Measurements from ENCODE around the gene WWOX. TPM values are rescaled to one million over a fixed set of nuclear protein-coding genes. Genes with fewer than 3 reads are reported as not detected.

The WWOX gene
- total and polyA plus RNA-seq, 2 experiments from 2014 or later = 22.1 to 123 TPM

GRCh38 chr16:79206889-79207288 is 1107.4 kb downstream of the WWOX start:
- Histone ChIP-seq H3K9me3 (ENCODE audit: low read depth) (no peaks in the 10 kb centered on the region), H3K4me1 (ENCODE audit: low read depth) (no peaks in the 10 kb centered on the region), H3K36me3 (no peaks in the 10 kb centered on the region), H3K27me3 (no peaks in the 10 kb centered on the region), H3K27ac (no peak overlapping the region), H3K4me3 (no peak overlapping the region)
- no peak for DNase-seq (ENCODE audit: low read depth in 1 of 2, low spot score in 1 of 2)
- no peak for TF ChIP-seq CTCF (IDR thresholded peaks at IDR 0.05; ENCODE audit: low read depth, low read length)

DNA sequence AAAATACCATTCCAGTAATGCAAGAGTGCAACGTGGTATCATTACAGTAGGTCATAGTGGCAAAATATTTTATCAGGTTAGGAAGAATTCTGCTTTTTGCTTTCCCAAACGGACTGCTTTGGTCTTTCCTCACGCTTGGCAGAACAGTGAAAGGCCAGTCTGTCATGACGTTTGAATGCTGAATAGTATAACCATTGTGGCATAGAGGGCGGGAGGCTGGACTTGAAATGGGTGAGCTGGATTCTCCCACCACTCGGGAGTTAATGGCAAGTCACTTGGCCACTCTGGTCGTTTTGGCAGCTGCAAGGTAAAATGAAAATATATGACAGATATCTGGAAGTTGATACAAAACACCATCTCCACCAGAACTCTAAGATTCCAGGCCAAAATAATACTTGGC is 1109.9 kb downstream of the WWOX start:
- Histone ChIP-seq H3K4me1 (ENCODE audit: low read depth) (no peaks in the 10 kb centered on the region), H3K36me3 (no peaks in the 10 kb centered on the region), H3K4me3 (no peak overlapping the region), H3K27ac (no peak overlapping the region), H3K9me3 (ENCODE audit: low read depth) (no peaks in the 10 kb centered on the region), H3K27me3 (no peaks in the 10 kb centered on the region)
- no peak for TF ChIP-seq CTCF (IDR thresholded peaks at IDR 0.05; ENCODE audit: low read depth, low read length)
- DNase-seq (ENCODE audit: low read depth in 1 of 2, low spot score in 1 of 2) = no peak

- Histone ChIP-seq H3K27ac (no peak overlapping the region), H3K4me3 (no peak overlapping the region), H3K4me1 (ENCODE audit: low read depth) (no peaks in the 10 kb centered on the region), H3K9me3 (ENCODE audit: low read depth) (no peaks in the 10 kb centered on the region), H3K27me3 (no peaks in the 10 kb centered on the region), H3K36me3 (no peaks in the 10 kb centered on the region)
- DNase-seq (ENCODE audit: low read depth in 1 of 2, low spot score in 1 of 2) = no peak
- no peak for TF ChIP-seq CTCF (IDR thresholded peaks at IDR 0.05; ENCODE audit: low read depth, low read length)
Observed at GRCh38 chr16:79210607-79211006, 1111.2 kb downstream of the WWOX start.

- Histone ChIP-seq H3K36me3 (no peaks in the 10 kb centered on the region), H3K27ac (no peak overlapping the region), H3K4me3 (no peak overlapping the region), H3K9me3 (ENCODE audit: low read depth) (no peaks in the 10 kb centered on the region), H3K27me3 (no peaks in the 10 kb centered on the region), H3K4me1 (ENCODE audit: low read depth) (no peaks in the 10 kb centered on the region)
- DNase-seq (ENCODE audit: low read depth in 1 of 2, low spot score in 1 of 2) = no peak
- no peak for TF ChIP-seq CTCF (IDR thresholded peaks at IDR 0.05; ENCODE audit: low read depth, low read length)
Observed at GRCh38 chr16:79211586-79211985, 1112.1 kb downstream of the WWOX start.

- no peak for DNase-seq (ENCODE audit: low read depth in 1 of 2, low spot score in 1 of 2)
- Histone ChIP-seq H3K9me3 (ENCODE audit: low read depth) (no peaks in the 10 kb centered on the region), H3K27ac (no peak overlapping the region)
Observed at GRCh38 chr16:79212114-79212791, 1112.8 kb downstream of the WWOX start.

More at GRCh38 chr16:79212114-79212791, 1112.8 kb downstream of the WWOX start:
- H3K36me3 ChIP-seq = no peaks in the 10 kb centered on the region
- H3K4me1 ChIP-seq (ENCODE audit: low read depth) = no peaks in the 10 kb centered on the region
- no peak overlapping the region for H3K4me3 ChIP-seq
- no peak for TF ChIP-seq CTCF (IDR thresholded peaks at IDR 0.05; ENCODE audit: low read depth, low read length)
- no peaks in the 10 kb centered on the region for H3K27me3 ChIP-seq
